HEK293 (cell line): ENCODE results near the gene WDR18.

Experiments
- CTCF ChIA-PET: fragments of 350-600 bp; formaldehyde crosslinking; extraction: SDS; loops from one replicate; lab custom pipeline; 2021; ENCODE audit warnings: antibody characterized with exemption; lab: Yijun Ruan, JAX
- POLR2A ChIA-PET: fragments of 300-600 bp; formaldehyde crosslinking; extraction: SDS; loops from one replicate; lab custom pipeline; 2020; ENCODE audit warnings: antibody characterized with exemption, inconsistent platforms; lab: Yijun Ruan, JAX
- H3K27ac ChIP-seq: fragments of 200-500 bp; sonication (Bioruptor generic); 2 replicates; pipeline ENCODE4 v1.5.1; 2014; ENCODE audit warnings: low read depth, low read length, control low read depth, inconsistent platforms; ENCODE audit errors: extremely low read depth
- H3K36me3 ChIP-seq, 2 experiments: fragments of 200-500 bp in 1 of 2; sonication (Bioruptor generic) in 1 of 2; 1 replicate in 1 of 2; 2 replicates in 1 of 2; pipeline ENCODE4 v1.5.1; 2014 to 2017; ENCODE audit warnings: inconsistent platforms in 2 of 2, low read length in 2 of 2; ENCODE audit not compliant: control insufficient read depth in 2 of 2, insufficient read depth in 1 of 2
- H3K4me1 ChIP-seq: fragments of 200-500 bp; sonication (Bioruptor generic); 2 replicates; pipeline ENCODE4 v1.5.1; 2014; ENCODE audit warnings: mild to moderate bottlenecking, low read length, inconsistent platforms; ENCODE audit not compliant: control insufficient read depth, insufficient read depth
- H3K4me3 ChIP-seq: 2 replicates; pipeline ENCODE4 v1.5.1; 2011; ENCODE audit warnings: low read depth, mild to moderate bottlenecking, control low read depth, low read length, moderate library complexity
- H3K9me3 ChIP-seq: fragments of 200-500 bp; sonication (Bioruptor generic); 2 replicates; pipeline ENCODE4 v1.5.1; 2014; ENCODE audit warnings: low read depth, low read length, inconsistent platforms; ENCODE audit not compliant: control insufficient read depth, insufficient read depth
- BCL11A ChIP-seq: fragments of 450-650 bp; formaldehyde crosslinking; IDR thresholded peaks from 2 replicates; pipeline ENCODE4 v1.5.1; 2016; ENCODE audit warnings: low read depth, missing biosample characterization, missing genetic modification characterization
- BCL11B ChIP-seq: fragments of 450-650 bp; formaldehyde crosslinking; IDR thresholded peaks from 2 replicates; pipeline ENCODE4 v1.5.1; 2016; ENCODE audit warnings: low read depth, missing biosample characterization, missing genetic modification characterization
- BCL6B ChIP-seq: fragments of 450-650 bp; formaldehyde crosslinking; IDR thresholded peaks from 2 replicates; pipeline ENCODE4 v1.5.1; 2017; ENCODE audit warnings: missing biosample characterization, missing genetic modification characterization
- EGR2 ChIP-seq: fragments of 450-650 bp; formaldehyde crosslinking; IDR thresholded peaks from 2 replicates; pipeline ENCODE4 v1.5.1; 2016; ENCODE audit warnings: low read depth, missing biosample characterization, missing genetic modification characterization
- HIC1 ChIP-seq: fragments of 450-650 bp; formaldehyde crosslinking; IDR thresholded peaks from 2 replicates; pipeline ENCODE4 v1.5.1; 2016; ENCODE audit warnings: missing biosample characterization, missing genetic modification characterization
- KLF8 ChIP-seq: fragments of 450-650 bp; formaldehyde crosslinking; IDR thresholded peaks from 2 replicates; pipeline ENCODE4 v1.5.1; 2016; ENCODE audit warnings: missing biosample characterization, missing genetic modification characterization
- KLF9 ChIP-seq: fragments of 450-650 bp; formaldehyde crosslinking; IDR thresholded peaks from 2 replicates; pipeline ENCODE4 v1.5.1; 2016; ENCODE audit warnings: missing biosample characterization, missing genetic modification characterization, low read depth
- SCRT2 ChIP-seq: fragments of 450-650 bp; formaldehyde crosslinking; IDR thresholded peaks from 2 replicates; pipeline ENCODE4 v1.5.1; 2016; ENCODE audit warnings: missing biosample characterization, missing genetic modification characterization
- WT1 ChIP-seq: fragments of 450-650 bp; formaldehyde crosslinking; IDR thresholded peaks from 2 replicates; pipeline ENCODE4 v1.5.1; 2016; ENCODE audit warnings: missing biosample characterization, missing genetic modification characterization
- ZBTB7A ChIP-seq: fragments of 450-650 bp; formaldehyde crosslinking; IDR thresholded peaks from 2 replicates; pipeline ENCODE4 v1.5.1; 2016; ENCODE audit warnings: low read depth, missing biosample characterization, missing genetic modification characterization
- ZFHX2 ChIP-seq: fragments of 450-650 bp; formaldehyde crosslinking; conservative IDR thresholded peaks from 2 replicates; pipeline ENCODE4 v1.5.1; 2016; ENCODE audit warnings: missing biosample characterization, missing genetic modification characterization
- ZNF10 ChIP-seq: fragments of 450-650 bp; formaldehyde crosslinking; IDR thresholded peaks from 2 replicates; pipeline ENCODE4 v1.5.1; 2017; ENCODE audit warnings: missing biosample characterization, missing genetic modification characterization
- ZNF174 ChIP-seq: fragments of 450-650 bp; formaldehyde crosslinking; IDR thresholded peaks from 2 replicates; pipeline ENCODE4 v1.5.0; 2017; ENCODE audit warnings: missing biosample characterization, mild to moderate bottlenecking, missing genetic modification characterization
- ZNF2 ChIP-seq: fragments of 450-650 bp; formaldehyde crosslinking; IDR thresholded peaks from 2 replicates; pipeline ENCODE4 v1.5.1; 2016; ENCODE audit warnings: missing biosample characterization, missing genetic modification characterization
- ZNF335 ChIP-seq: fragments of 450-650 bp; formaldehyde crosslinking; conservative IDR thresholded peaks from 2 replicates; pipeline ENCODE4 v1.5.1; 2016; ENCODE audit warnings: missing biosample characterization, missing genetic modification characterization
- ZNF366 ChIP-seq: fragments of 450-650 bp; formaldehyde crosslinking; conservative IDR thresholded peaks from 2 replicates; pipeline ENCODE4 v1.5.1; 2016; ENCODE audit warnings: missing biosample characterization, missing genetic modification characterization
- ZNF37A ChIP-seq: fragments of 450-650 bp; IDR thresholded peaks from 2 replicates; pipeline ENCODE4 v1.5.1; 2018; ENCODE audit warnings: missing biosample characterization, missing genetic modification characterization
- ZNF394 ChIP-seq: fragments of 450-650 bp; formaldehyde crosslinking; IDR thresholded peaks from 2 replicates; pipeline ENCODE4 v1.5.1; 2016; ENCODE audit warnings: missing biosample characterization, missing genetic modification characterization, mild to moderate bottlenecking, moderate library complexity, borderline replicate concordance
- ZNF600 ChIP-seq: fragments of 450-650 bp; formaldehyde crosslinking; IDR thresholded peaks from 2 replicates; pipeline ENCODE4 v1.5.1; 2016; ENCODE audit warnings: missing biosample characterization, missing genetic modification characterization
- ZNF624 ChIP-seq: fragments of 450-650 bp; formaldehyde crosslinking; IDR thresholded peaks from 2 replicates; pipeline ENCODE4 v1.5.1; 2017; ENCODE audit warnings: missing biosample characterization, missing genetic modification characterization
- ZNF629 ChIP-seq: fragments of 450-650 bp; formaldehyde crosslinking; IDR thresholded peaks from 2 replicates; pipeline ENCODE4 v1.5.1; 2017; ENCODE audit warnings: missing biosample characterization, missing genetic modification characterization
- ZNF707 ChIP-seq: fragments of 450-650 bp; formaldehyde crosslinking; IDR thresholded peaks from 2 replicates; pipeline ENCODE4 v1.5.1; 2016; ENCODE audit warnings: missing biosample characterization, missing genetic modification characterization

The WDR18 gene

GRCh38 chr19:1015061-1015781 lies 31.1 kb downstream of the WDR18 start:
- ChIA-PET CTCF (interaction anchor here (1.5 kb wide), 1 partner anchor 15 kb away, joined by 3 read pairs; the partner anchor contains the start of gene GRIN3B), POLR2A (interaction anchor here (0.6 to 1.2 kb wide), 2 partner anchors 8 to 241 kb away, joined by 3 to 4 read pairs; no protein-coding TSS in a partner anchor)
- Histone ChIP-seq H3K36me3 (peaks cover 0 to 71% of the 10 kb centered on the region in 2 experiments; a peak in 1 of 3 replicates), H3K4me1 (peaks cover 7% of the 10 kb centered on the region), H3K4me3 (no peak overlapping the region), H3K27ac (no peak overlapping the region), H3K9me3 (no peaks in the 10 kb centered on the region)
- TF ChIP-seq SCRT2 (tag by site-specific recombination) (peak; percentile 34; the same call in 1 of the 2 replicates), ZNF366 (no peak)

- 0 out of 2 replicates have a peak overlapping the region, but pooled peaks have one; percentile 54 for H3K27ac ChIP-seq
- H3K4me1 ChIP-seq, result peaks cover 7% of the 10 kb centered on the region
- H3K36me3 ChIP-seq, result peaks cover 0 to 63% of the 10 kb centered on the region in 2 experiments; a peak in 1 of 3 replicates
- peak; percentile 29 for TF ChIP-seq ZFHX2 (tag by site-specific recombination)
- no peak for TF ChIP-seq KLF9 (tag by site-specific recombination)
- no peak for TF ChIP-seq ZNF624 (tag by site-specific recombination)
- no peak for TF ChIP-seq ZNF174 (tag by site-specific recombination)
- no peak for TF ChIP-seq BCL6B (tag by site-specific recombination)
- TF ChIP-seq ZNF37A, result no peak
- TF ChIP-seq EGR2 (tag by site-specific recombination), result peak; percentile 53
- 0 out of 2 replicates have a peak, but pooled peaks have one; percentile 29 for TF ChIP-seq BCL11B (tag by site-specific recombination)
- TF ChIP-seq, all 188 proteins: peak for 3
- no peaks in the 10 kb centered on the region for H3K9me3 ChIP-seq
- H3K4me3 ChIP-seq, result no peak overlapping the region
- CTCF ChIA-PET, result no interaction called here
- POLR2A ChIA-PET, result interaction anchor here (0.6 to 1.2 kb wide), 3 partner anchors 9 to 240 kb away, joined by 3 to 4 read pairs (median 3); no protein-coding TSS in a partner anchor
Measured at GRCh38 chr19:1015782-1016646, 31.9 kb downstream of the WDR18 start.

GRCh38 chr19:1016647-1017114 lies 32.5 kb downstream of the WDR18 start:
- ChIA-PET CTCF (no interaction called here), POLR2A (interaction anchor here (0.8 kb wide), 1 partner anchor 10 kb away, joined by 3 read pairs; no protein-coding TSS in a partner anchor)
- H3K4me1 ChIP-seq, result peaks cover 7% of the 10 kb centered on the region
- H3K27ac ChIP-seq, result peak overlapping the region; percentile 54; the same call in 1 of the 2 replicates
- H3K4me3 ChIP-seq, result no peak overlapping the region
- TF ChIP-seq ZBTB7A (no peak), ZNF10 (0 out of 2 replicates have a peak, but pooled peaks have one; percentile 31), ZNF629 (tag by site-specific recombination) (peak; percentile 66; the same call in 1 of the 2 replicates), ZNF707 (tag by site-specific recombination) (no peak), BCL11A (tag by site-specific recombination) (peak; percentile 15; the same call in 1 of the 2 replicates), ZNF2 (0 out of 2 replicates have a peak, but pooled peaks have one; percentile 16), WT1 (tag by site-specific recombination) (no peak), KLF8 (tag by site-specific recombination) (peak; percentile 28; the same call in 1 of the 2 replicates), HIC1 (tag by site-specific recombination) (peak; percentile 79), ZNF394 (tag by site-specific recombination) (peak; percentile 86), KLF9 (tag by site-specific recombination) (no peak), ZNF600 (peak; percentile 81), ZNF335 (tag by site-specific recombination) (peak; percentile 85; the same call in 1 of the 2 replicates)
- no peaks in the 10 kb centered on the region for H3K9me3 ChIP-seq
- H3K36me3 ChIP-seq, result peaks cover 0 to 60% of the 10 kb centered on the region in 2 experiments; a peak in 1 of 3 replicates
